A673 (cell line): Measurements from ENCODE around the gene HK1. TPM values are rescaled to one million over a fixed set of nuclear protein-coding genes. Genes with fewer than 3 reads are reported as not detected.

Experiments
- BruUV-seq: library from RNA; stranded (reverse); fragments of 400-500 nt; replicated peaks from 2 replicates; lab custom pipeline; 2021; lab: Mats Ljungman, UMichigan
- CTCF ChIA-PET: fragments of 300-600 bp; sonication (Branson Sonifier 250); formaldehyde crosslinking; loops from one replicate; lab custom pipeline; 2022; ENCODE audit warnings: antibody characterized with exemption; lab: Charles Lee
- POLR2A ChIA-PET: fragments of 300-600 bp; sonication (Branson Sonifier 250); formaldehyde crosslinking; loops from one replicate; lab custom pipeline; 2022; ENCODE audit warnings: antibody characterized with exemption; ENCODE audit not compliant: low non-redundant PET; lab: Charles Lee
- DNase-seq: peaks from one replicate; pipeline ENCODE4 v3.0.0-alpha.2; 2015; ENCODE audit warnings: low spot score
- H3K27ac ChIP-seq: fragments of 200-600 bp; sonication (generic); 2 replicates; pipeline ENCODE4 v1.5.1; 2016; ENCODE audit warnings: mixed run types, low read depth, mild to moderate bottlenecking, mixed read lengths, antibody characterized with exemption, low read length; ENCODE audit not compliant: poor library complexity, severe bottlenecking
- H3K27me3 ChIP-seq: fragments of 200-600 bp; sonication (generic); replicated peaks from 2 replicates; pipeline ENCODE4 v1.6.1; 2017; ENCODE audit warnings: mixed run types, low read depth, mild to moderate bottlenecking, mixed read lengths, antibody characterized with exemption, low read length; ENCODE audit not compliant: insufficient read depth, poor library complexity
- H3K36me3 ChIP-seq: fragments of 200-600 bp; sonication (generic); 2 replicates; pipeline ENCODE4 v1.6.1; 2016; ENCODE audit warnings: mixed run types, mild to moderate bottlenecking, mixed read lengths, antibody characterized with exemption, low read length; ENCODE audit not compliant: insufficient read depth, poor library complexity, severe bottlenecking
- H3K4me1 ChIP-seq: fragments of 200-600 bp; sonication (generic); 2 replicates; pipeline ENCODE4 v1.6.1; 2017; ENCODE audit warnings: mixed run types, mild to moderate bottlenecking, mixed read lengths, antibody characterized with exemption, low read length; ENCODE audit not compliant: insufficient read depth, poor library complexity, severe bottlenecking
- H3K4me3 ChIP-seq: fragments of 200-600 bp; sonication (generic); 2 replicates; pipeline ENCODE4 v1.5.1; 2016; ENCODE audit warnings: low read depth, mixed run types, mild to moderate bottlenecking, mixed read lengths, low read length; ENCODE audit not compliant: poor library complexity, severe bottlenecking
- H3K9me3 ChIP-seq: fragments of 200-600 bp; sonication (generic); 2 replicates; pipeline ENCODE4 v1.6.1; 2016; ENCODE audit warnings: mixed run types, low read depth, mild to moderate bottlenecking, mixed read lengths, antibody characterized with exemption, low read length; ENCODE audit not compliant: poor library complexity, severe bottlenecking
- CTCF ChIP-seq: fragments of 300-800, 200-600 bp; sonication (generic); conservative IDR thresholded peaks from 2 replicates; pipeline ENCODE4 v1.5.1; 2017; ENCODE audit warnings: low read depth, mild to moderate bottlenecking, antibody characterized with exemption, low read length, moderate library complexity, mixed read lengths
- EZH2 ChIP-seq: fragments of 200-600 bp; sonication (generic); IDR thresholded peaks from 2 replicates; pipeline ENCODE4 v1.6.1; 2017; ENCODE audit warnings: borderline replicate concordance, low read depth, mild to moderate bottlenecking, mixed read lengths, antibody characterized with exemption, low read length; ENCODE audit not compliant: poor library complexity, severe bottlenecking
- intact Hi-C: fragments of 100-400 bp; cut with micrococcal nuclease; formaldehyde crosslinking; loops from one replicate; pipeline ENCODE4 v1.10.0; 2022; ENCODE audit not compliant: unreplicated experiment
- total RNA-seq: library from RNA; stranded (reverse); gene quantifications from 2 replicates; pipeline ENCODE4 v1.2.3, GENCODE V29; 2021

Gene HK1
- total RNA-seq, 1 experiment from 2014 or later = 107 TPM

GRCh38 chr10:69232252-69232651 is 46.0 kb upstream of the HK1 start:
- H3K9me3 ChIP-seq = no peaks in the 10 kb centered on the region
- ChIA-PET CTCF (no interaction called here), POLR2A (no interaction called here)
- H3K4me3 ChIP-seq = no peak overlapping the region
- no peak for DNase-seq
- H3K36me3 ChIP-seq = no peaks in the 10 kb centered on the region
- intact Hi-C loops = no loop called here
- BruUV-seq = no TSS peak
- H3K27me3 ChIP-seq = no peaks in the 10 kb centered on the region
- H3K27ac ChIP-seq = no peak overlapping the region
- H3K4me1 ChIP-seq = no peaks in the 10 kb centered on the region
- TF ChIP-seq CTCF (no peak), EZH2 (no peak)

- H3K4me3 ChIP-seq = no peak overlapping the region
- no peak overlapping the region for H3K27ac ChIP-seq
- no peaks in the 10 kb centered on the region for H3K9me3 ChIP-seq
- BruUV-seq = no TSS peak
- CTCF ChIA-PET = no interaction called here
- intact Hi-C loops = no loop called here
- no peaks in the 10 kb centered on the region for H3K27me3 ChIP-seq
- TF ChIP-seq CTCF (no peak), EZH2 (no peak)
- no peaks in the 10 kb centered on the region for H3K4me1 ChIP-seq
- POLR2A ChIA-PET = no interaction called here
- H3K36me3 ChIP-seq = no peaks in the 10 kb centered on the region
- no peak for DNase-seq
These were observed 45.4 kb upstream of the HK1 start for GRCh38 chr10:69232736-69233480.

- no peaks in the 10 kb centered on the region for H3K36me3 ChIP-seq
- no peaks in the 10 kb centered on the region for H3K9me3 ChIP-seq
- no peak for TF ChIP-seq EZH2
- TF ChIP-seq CTCF = no peak
- intact Hi-C loops = no loop called here
- BruUV-seq = no TSS peak
- no peak overlapping the region for H3K4me3 ChIP-seq
- no peak for DNase-seq
- ChIA-PET POLR2A (no interaction called here), CTCF (no interaction called here)
- no peaks in the 10 kb centered on the region for H3K27me3 ChIP-seq
- peaks cover 3% of the 10 kb centered on the region for H3K4me1 ChIP-seq
- no peak overlapping the region for H3K27ac ChIP-seq
These were observed 43.8 kb upstream of the HK1 start for GRCh38 chr10:69234447-69234846.
